HG03103 (cell line): Measurements from ENCODE around the gene KCNRG.
"Not testable (repeated sequence)": the region's sequence is repeated elsewhere in the genome, so short reads cannot be mapped to it uniquely, and the experiment has no call there.

Experiments
- ATAC-seq: cut with Tn5 transposase; IDR thresholded peaks from one replicate; pipeline ENCODE4 v1.9.1; 2021; ENCODE audit warnings: low read depth; ENCODE audit not compliant: unreplicated experiment

KCNRG gene

GRCh38 chr13:50015258-50015657 lies at the start of gene KCNRG:
TSS of gene KCNRG (plus strand) at chr13:50015444. CDS start at chr13:50015494, 50 bp downstream.
- no peak for ATAC-seq

- no peak for ATAC-seq
These were observed 47.8 kb upstream of the KCNRG start for GRCh38 chr13:49967456-49967855.

GRCh38 chr13:49972709-49973108 lies 42.5 kb upstream of the KCNRG start:
- ATAC-seq: no peak

GRCh38 chr13:49975826-49976225 lies 39.4 kb upstream of the KCNRG start:
- no peak for ATAC-seq

- ATAC-seq: peak; percentile 60
These were observed 38.7 kb upstream of the KCNRG start for GRCh38 chr13:49976314-49977258.

GRCh38 chr13:49977992-49978391 lies 37.3 kb upstream of the KCNRG start:
- ATAC-seq: no peak

- ATAC-seq: no peak
These were observed 35.0 kb upstream of the KCNRG start for GRCh38 chr13:49980266-49980665.

GRCh38 chr13:49985129-49985528 lies 30.1 kb upstream of the KCNRG start:
- no peak for ATAC-seq

- ATAC-seq: no peak
These were observed 28.8 kb upstream of the KCNRG start for GRCh38 chr13:49986471-49986870.

- ATAC-seq: not testable (repeated sequence)
These were observed 24.6 kb upstream of the KCNRG start for GRCh38 chr13:49990612-49991011.

GRCh38 chr13:49993111-49993510 lies 22.1 kb upstream of the KCNRG start:
- no peak for ATAC-seq

GRCh38 chr13:49993666-49994065 lies 21.6 kb upstream of the KCNRG start:
- no peak for ATAC-seq

GRCh38 chr13:49995625-49996101 lies 19.6 kb upstream of the KCNRG start:
- ATAC-seq: no peak

- peak; percentile 53 for ATAC-seq
These were observed 18.9 kb upstream of the KCNRG start for GRCh38 chr13:49996161-49996915.

- peak; percentile 59 for ATAC-seq
These were observed 18.0 kb upstream of the KCNRG start, which contains the start of gene TRIM13 for GRCh38 chr13:49996951-49997895. TSS of gene TRIM13 (plus strand) at chr13:49997042. CDS start at chr13:50011941, 14,899 bp downstream.

- ATAC-seq: no peak
These were observed 17.3 kb upstream of the KCNRG start for GRCh38 chr13:49997955-49998354.

- no peak for ATAC-seq
These were observed 16.3 kb upstream of the KCNRG start for GRCh38 chr13:49998714-49999624.

GRCh38 chr13:50001287-50001686 lies 14.0 kb upstream of the KCNRG start:
- ATAC-seq: no peak
